Measurements from ENCODE around the gene TSPAN4.

Gene TSPAN4

GRCh38 chr11:837189-837989, 5.3 kb upstream of the TSPAN4 start:
- DNase-seq = no peak

DNA sequence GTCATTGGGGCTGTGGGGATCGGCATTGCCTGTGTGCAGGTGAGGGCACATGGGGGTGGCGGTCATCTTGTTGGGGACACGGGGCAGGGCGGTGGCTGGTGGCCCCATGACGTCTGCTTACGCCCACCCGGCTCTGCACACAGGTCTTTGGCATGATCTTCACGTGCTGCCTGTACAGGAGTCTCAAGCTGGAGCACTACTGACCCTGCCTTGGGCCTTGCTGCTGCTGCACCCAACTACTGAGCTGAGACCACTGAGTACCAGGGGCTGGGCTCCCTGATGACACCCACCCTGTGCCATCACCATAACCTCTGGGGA, 4.7 kb upstream of the TSPAN4 start:
- no peak for DNase-seq

DNA sequence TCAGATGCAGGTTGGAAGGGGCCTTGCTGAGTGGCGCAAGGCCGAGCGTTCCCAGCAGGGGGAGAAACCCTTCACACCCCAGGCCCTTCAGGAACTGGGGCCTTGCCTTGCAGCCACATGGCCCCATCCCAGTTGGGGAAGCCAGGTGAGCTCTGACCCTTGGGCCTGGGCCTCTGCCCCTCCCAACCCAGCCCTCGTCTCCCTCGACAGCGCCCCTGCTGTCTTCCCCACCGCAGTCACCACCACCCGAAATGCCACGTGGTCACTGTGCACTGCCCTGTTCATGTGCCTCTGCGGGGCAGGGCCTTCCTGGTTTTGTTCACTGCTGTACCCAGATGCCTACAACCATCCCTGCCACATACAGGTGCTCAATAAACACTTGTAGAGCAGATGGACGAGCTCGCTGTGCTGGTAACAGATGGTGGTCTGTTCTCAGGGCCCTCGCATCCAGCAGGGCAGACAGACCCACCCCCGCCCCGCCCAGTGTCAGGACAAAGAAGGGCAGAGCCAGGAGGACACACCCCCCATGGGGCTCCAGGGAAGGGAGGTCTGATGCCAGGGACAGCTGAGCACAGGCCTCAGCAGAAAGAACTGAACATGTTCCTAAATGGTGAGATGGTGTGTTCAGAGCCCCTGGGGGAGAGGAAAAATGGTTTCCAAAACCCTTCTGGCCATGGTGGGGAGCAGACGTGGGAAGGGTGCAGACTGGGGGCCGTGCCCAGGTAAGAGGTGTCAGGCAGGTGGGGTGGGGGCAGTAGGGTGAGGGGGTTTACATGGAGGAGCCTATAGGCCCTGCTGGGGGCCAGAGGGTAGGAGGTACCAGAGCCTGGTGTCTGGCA, 4.0 kb upstream of the TSPAN4 start:
- DNase-seq = no peak

GRCh38 chr11:839280-839623, 3.4 kb upstream of the TSPAN4 start:
- DNase-seq = no peak

DNA sequence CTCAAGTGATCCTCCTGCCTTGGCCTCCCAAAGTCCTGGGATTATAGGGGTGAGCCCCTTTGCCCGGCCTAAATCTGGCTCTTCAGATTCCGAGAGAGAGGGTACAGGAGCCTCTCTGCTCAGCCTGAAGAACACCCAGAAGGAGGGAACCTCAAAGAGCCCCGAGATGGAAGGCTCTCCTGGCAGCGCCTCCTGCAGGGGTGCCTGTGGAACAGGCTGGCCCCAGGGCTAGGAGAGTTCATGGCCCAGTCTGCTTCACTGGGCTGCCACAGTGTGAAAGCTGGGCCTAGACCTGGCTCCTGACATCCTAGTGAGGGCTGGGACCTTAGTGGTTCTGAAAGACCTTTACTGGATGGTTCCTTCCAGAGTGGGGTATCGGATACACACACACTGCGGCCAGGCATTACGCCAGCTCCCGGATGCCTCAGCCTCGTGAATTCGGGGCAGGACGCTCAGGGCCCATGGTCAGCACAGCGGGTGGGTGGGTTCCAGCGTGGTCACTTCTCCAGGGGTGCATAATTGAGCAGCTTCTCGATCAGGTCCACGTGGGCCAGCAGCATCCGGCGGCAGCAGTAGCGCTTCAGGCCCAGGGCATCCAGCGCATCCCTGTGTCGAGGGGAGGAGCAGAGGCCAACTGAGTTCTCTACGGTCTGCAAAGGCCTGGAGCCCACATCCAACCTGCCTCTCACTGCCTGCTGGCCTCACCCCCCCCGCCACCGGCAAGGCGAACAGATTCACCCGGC, 2.6 kb upstream of the TSPAN4 start:
- no peak for DNase-seq

- no peak for DNase-seq
Observed at GRCh38 chr11:841981-842369, 677 bp upstream of the TSPAN4 start.

- DNase-seq = no peak
Observed at GRCh38 chr11:843086-843734, 558 bp downstream of the TSPAN4 start.

DNA sequence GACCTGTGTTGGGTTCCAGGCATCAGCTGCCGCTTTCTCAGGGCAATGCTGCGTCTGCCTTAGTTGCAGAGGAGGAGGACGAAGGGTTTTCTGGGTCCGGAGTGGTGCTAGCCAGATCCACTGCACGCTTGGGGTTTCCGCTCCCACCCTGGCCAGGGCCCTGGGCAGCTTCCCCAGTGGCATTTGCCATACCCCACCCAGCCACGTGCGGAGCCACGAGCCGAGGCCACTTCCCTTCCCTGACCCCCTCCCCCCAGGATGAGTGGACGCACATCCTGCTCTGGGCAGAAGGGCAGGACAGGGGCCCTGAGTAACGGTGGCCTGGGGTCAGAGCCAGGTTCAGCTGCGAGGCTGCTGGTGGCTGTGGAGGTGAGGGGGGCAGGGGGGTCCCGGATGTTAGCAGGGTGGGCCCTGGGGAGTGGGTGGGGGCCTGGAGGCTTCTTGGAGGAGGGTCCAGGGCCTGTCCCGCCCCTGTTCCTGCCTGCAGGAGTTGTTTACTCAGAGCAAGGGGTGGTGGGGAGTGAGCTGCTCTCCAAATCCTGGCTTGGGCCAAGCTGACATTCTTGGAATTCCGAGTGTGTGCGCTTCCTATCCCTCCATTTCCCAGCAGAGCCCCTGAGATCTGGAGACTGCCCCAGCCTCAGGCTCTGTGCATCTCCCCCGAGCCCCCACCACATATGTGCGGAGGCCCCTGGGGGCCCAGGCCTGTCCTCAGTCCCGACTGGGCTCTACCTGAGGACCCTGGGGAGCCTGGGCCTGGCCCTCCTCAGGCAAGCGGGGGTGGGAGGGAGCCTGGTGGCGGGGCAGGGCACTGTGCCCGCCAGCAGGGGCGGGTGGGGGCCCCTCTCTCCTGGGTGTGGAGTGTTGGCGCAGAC, 1.4 kb downstream of the TSPAN4 start:
- DNase-seq = no peak

DNA sequence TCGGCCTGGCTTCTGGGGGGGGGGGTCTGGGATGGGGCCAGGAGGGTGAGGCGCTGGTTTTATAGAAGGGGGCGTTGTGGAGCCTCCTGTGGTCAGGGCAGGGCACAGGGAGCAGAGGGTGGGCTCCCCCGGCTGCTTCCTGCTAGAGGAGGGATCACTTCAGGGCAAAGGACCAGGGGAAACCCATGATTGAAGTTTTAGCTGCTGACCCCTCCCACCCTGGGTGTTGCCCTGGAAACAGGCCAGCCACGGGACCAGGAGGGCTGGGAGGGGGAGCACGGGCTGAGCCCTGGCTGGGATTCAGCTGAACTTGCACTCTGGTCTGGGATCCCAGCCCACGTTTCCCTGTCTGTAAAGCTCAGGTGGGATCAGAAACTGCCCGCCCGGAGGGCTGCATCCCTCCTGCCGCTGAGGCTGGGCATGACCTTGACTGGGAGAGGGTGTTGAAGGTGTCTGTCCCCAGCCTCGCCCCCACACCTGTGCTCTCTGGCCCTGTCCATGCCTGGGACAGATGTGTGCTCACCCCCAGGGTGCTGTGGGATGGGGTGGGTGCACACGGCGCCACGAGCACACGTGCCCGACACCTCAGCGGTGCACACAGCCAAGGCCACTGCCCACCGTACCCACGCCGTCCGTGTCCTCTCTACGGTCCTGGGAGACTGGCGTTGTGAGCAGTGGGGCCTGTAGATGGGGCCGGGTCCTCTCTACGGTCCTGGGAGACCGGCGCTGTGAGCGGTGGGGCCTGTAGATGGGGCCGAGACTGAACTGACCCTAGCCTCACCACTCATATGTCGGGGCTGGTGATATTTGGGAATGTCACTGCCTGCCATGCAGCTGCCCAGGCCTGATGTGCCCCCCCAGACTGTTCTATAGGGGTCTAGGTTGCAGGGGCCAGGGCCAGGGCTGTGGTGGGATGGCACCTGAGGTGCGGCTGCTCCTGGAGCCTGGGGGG, 2.3 kb downstream of the TSPAN4 start:
- DNase-seq = no peak

DNA sequence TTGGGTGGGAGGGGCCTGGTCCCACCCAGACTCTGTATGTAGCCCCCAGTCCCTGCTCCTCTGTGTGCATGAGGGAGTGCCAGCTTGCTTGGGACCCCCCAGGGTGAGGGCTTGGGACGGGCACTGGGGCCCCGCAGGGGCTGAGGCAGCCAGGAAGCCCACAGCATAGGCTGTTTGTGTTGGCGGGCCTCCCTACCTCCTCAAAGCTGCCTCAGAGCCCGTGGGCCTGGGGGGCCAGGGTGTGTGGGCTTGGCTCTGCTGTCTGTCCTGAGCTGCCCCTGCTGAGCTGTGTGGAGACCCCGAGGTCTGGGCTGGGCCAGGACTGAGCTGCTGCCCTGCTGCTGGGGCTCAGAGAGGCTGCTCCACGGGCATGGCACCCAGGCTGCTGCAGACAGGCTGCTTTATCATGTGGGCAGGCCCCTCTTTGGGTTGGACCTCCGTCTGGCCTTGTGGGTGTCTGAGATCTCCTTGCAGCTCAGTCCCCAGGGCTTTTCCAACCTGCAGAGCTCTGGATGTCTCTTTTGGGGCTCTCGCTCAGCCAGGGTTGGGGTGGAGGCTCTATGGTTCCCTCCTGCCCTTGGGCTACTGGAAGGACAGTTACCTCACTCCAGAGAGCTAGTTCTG, 3.3 kb downstream of the TSPAN4 start:
- DNase-seq = no peak

- DNase-seq = no peak
Observed at GRCh38 chr11:846496-847098, 3.9 kb downstream of the TSPAN4 start.

DNA sequence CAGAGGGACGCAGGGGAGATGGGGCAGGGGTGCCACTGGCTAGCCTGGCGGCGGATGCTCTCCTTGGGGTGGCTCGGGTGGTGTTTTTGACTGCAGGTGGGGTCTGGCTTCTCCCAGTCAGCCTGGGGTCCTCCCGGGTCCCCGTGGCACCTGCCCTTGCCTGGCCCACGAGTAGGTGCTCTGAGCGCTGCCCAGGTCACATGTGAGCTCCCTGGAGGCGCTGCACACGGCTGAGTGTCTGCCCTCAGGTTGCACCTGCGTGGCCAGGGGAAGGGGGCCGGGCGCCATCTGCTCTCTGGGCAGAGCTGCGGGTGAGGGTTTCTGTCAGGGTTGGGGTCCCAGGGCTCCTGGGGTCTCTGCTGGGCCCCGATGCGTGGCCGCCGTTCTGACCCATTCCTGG, 5.2 kb downstream of the TSPAN4 start:
- DNase-seq = no peak

- peak in 3 of 4 experiments; percentile 45 to 48 (median 47) for DNase-seq
Observed at GRCh38 chr11:848380-848931, 5.8 kb downstream of the TSPAN4 start.

DNA sequence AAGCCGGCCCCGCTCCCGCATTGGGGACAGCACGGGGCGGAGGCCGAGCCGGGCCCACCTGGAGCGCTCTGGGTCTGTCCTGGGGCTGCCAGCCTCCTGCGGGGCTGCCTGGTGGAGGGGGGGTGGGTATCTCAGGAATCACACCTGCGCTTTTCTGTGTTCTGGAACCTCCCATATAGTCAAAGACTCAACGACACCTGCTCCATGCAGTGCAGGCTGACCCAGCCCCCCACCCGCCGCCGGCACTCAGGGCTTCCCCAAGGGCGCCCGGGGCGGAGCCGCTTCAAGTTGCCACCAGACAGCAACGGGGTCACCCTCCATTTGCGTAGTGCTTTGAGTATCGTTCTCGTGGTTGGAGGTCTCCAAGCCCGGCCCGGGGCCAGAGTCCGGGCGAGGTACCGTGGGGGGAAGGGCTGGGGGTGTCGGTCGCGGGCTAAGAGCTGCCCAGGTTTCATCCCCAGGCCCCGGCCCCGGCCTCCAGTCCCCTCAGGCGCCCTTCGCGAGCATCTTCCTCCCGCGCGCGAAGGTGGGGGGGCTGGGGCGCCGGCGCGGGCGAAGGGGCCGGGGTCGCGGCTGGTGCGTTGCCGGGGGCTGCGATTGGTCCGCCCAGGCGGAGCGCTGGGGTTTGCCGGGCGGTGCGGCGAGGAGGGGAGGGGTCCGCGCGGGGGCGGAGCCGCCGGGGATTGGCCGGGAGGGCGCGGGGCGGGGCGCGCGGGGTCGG, 6.6 kb downstream of the TSPAN4 start:
- DNase-seq = no peak

GRCh38 chr11:849951-850774, 7.5 kb downstream of the TSPAN4 start:
- no peak for DNase-seq

DNA sequence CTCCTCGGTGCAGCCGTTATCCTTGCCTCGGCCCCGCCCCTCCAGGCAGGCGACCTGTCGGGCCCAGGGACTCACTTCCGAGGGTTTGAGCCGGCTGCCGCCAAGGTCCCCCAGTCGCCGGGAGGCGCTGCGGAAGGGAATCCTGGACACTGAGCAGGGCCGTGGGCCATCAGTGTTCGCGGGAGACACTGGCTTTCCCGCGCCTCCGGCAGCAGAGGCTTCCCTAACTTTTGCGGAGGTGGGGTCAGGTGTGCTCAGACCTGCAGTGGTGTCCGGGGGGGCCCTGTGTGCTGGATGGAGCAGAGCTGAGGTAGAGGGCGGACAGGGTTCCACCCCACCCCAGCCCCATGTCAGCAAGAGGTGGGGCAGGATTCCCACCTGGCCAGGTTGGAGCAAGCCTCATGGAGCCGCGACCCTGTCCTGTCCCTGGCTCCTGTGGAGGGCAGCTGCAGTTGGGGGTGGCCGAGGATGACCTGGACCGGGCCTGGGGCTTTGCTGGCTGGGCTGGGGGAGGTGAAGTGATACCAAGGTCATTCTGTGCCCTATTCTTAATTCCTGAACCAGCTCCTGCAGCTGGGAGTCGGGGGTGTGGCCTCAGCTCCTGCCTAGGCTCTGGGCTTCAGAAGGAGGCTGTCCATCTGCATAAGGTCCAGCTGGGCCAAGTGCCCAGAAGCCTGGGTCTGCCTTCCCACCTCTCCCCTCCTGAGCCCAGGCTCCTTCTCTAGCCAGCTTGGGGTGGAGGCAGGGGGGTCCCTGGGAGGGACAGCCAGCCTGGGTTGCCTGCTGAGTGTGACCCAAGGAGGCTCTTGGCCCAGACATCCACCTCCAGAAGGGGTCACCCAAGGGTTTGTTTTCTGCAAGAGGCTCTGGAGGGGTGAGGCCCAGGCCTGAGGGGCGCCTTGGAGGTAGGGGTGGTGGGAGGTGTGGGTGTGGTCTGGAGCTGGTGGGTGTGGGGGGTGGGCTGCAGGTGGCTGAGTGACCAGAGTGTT, 8.4 kb downstream of the TSPAN4 start:
- DNase-seq = no peak

- no peak for DNase-seq
Observed at GRCh38 chr11:852762-853161, 10.1 kb downstream of the TSPAN4 start.
